GM20000 (cell line): ENCODE data around the gene BPIFB6.

Source experiments
- DNase-seq: peaks from one replicate; pipeline ENCODE4 v3.0.0; 2012; ENCODE audit warnings: low spot score
- TF ChIP-seq, protein P1 (sequence below): IDR thresholded peaks from 2 replicates; pipeline ENCODE4 v1.5.1; 2012; ENCODE audit warnings: mild to moderate bottlenecking, control low read depth; ENCODE audit errors: extremely low read depth, missing control alignments

Gene BPIFB6

DNA sequence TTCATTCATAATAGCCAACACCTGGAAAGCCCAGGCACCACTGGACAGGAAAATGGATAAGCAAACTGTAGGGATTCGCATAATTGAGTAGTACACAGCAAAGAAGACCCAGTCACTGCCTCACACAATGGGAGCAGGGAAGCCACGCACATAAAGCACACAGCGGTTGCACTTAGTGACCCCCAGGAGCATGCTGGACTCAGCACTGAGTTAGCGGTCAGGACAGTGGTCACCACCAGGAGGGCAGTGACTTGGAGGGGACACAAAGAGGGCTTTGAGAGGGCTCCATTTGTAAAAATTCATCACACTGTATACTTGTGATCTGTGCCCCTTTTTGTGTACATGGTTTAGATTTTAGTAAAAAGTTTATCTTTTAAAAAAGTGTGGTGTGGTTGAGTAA, 19.9 kb downstream of the BPIFB6 start:
- no peak for DNase-seq
- TF ChIP-seq, protein P1, sequence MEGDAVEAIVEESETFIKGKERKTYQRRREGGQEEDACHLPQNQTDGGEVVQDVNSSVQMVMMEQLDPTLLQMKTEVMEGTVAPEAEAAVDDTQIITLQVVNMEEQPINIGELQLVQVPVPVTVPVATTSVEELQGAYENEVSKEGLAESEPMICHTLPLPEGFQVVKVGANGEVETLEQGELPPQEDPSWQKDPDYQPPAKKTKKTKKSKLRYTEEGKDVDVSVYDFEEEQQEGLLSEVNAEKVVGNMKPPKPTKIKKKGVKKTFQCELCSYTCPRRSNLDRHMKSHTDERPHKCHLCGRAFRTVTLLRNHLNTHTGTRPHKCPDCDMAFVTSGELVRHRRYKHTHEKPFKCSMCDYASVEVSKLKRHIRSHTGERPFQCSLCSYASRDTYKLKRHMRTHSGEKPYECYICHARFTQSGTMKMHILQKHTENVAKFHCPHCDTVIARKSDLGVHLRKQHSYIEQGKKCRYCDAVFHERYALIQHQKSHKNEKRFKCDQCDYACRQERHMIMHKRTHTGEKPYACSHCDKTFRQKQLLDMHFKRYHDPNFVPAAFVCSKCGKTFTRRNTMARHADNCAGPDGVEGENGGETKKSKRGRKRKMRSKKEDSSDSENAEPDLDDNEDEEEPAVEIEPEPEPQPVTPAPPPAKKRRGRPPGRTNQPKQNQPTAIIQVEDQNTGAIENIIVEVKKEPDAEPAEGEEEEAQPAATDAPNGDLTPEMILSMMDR: no peak

DNA sequence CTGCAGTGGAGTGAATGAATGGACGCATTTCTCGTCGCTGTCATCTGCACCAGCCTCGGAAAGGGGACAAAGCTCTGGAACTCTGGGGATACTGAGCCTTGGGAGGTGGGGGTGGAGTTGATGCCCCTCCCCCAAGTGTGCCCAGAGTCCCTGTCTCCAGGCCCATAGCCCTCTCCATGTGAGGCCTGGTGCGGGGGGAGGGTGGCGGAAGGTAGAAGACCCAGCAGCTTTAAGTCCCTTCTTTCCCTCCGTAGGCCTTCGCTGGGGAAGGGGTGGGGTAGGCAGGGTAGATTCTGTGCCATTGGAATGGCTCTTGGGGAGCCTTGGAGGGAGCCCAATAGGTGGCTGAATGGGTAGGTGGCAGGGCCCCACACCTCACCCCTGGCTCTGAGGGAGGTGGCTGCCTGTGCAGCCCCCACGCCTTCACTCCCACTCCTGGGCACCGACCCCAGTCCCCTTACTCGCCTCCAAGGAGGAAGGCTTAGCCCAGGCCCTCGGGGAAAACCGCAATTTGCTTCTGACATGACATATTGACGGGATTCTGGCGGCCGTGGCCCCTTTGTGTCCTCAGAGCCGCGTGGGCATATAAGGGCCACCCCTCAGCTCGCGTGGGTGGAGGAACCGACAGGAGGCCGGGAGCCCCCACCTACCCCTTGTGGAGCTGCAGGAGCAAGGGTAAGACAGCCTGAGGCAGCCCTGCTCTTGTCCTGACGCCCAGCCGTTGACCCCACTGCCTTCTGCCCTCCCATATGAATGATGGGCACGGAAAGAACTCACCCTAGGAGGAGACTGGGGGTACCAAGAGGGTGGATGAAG, 22.1 kb downstream of the BPIFB6 start, which contains the start of gene BPIFB3:
Gene BPIFB3 (plus strand): TSS at position 613 of the 816 bp plus-strand sequence. CDS start 1,533 bp downstream, outside the sequence.
- TF ChIP-seq, protein P1: no peak
- no peak for DNase-seq

GRCh38 chr20:33054381-33054780, 22.9 kb downstream of the BPIFB6 start:
- TF ChIP-seq, protein P1: no peak
- no peak for DNase-seq

- TF ChIP-seq, protein P1: no peak
- DNase-seq: no peak
These were observed 23.3 kb downstream of the BPIFB6 start for GRCh38 chr20:33054791-33055190.

GRCh38 chr20:33059136-33059535, 27.7 kb downstream of the BPIFB6 start:
- no peak for DNase-seq
- TF ChIP-seq, protein P1: no peak

DNA sequence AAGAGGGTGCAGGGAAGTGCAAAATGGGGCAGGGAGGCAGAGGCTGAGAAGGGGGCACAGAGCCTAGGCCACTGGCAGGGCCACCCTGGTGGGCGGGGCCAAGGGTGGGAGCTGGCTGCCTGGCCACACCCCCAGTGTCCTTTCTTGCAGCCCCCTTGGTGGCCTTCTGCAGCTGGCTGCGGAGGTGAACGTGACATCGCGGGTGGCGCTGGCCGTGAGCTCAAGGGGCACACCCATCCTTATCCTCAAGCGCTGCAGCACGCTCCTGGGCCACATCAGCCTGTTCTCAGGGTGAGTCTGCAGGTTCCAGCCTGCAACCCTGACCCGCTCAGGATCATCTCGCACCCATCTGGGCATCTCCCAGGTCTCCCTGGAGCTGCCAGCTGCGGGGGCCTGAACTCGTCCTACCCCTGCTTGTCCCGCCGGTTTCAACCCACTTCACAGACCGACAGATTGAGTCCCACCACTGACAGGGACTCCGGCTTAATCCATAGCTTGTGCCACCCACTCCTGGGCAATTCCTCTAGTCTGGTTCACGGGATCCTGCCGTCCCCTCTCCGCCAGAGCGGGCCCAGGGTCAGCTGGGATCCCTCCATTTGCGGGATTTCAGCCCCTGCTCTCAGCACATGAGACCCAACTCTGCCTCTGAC, 28.4 kb downstream of the BPIFB6 start:
- DNase-seq: no peak

DNA sequence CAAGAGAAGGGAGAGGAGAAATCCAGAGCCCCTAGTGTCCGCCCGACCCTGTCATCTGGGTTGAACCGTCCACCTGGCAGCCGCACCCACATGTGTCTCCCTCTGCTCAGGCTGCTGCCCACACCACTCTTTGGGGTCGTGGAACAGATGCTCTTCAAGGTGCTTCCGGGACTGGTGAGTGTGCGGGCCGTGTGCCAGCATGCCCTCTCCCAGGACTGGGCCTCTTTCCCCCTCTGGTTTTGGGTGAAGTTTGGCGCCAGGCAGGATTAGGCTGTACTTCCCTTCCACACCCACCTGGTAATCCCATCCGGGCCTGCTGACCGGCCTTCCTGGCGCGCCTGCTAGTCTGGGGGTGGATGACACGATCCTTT, 30.2 kb downstream of the BPIFB6 start:
- DNase-seq: no peak
- TF ChIP-seq, protein P1: no peak

More for the DNA sequence above, 28.4 kb downstream of the BPIFB6 start:
- TF ChIP-seq, protein P1: no peak
